Uterus (tissue), 2 donors: Measurements from ENCODE around the gene ZNF587B.
"Not testable (repeated sequence)": the region's sequence is repeated elsewhere in the genome, so short reads cannot be mapped to it uniquely, and the experiment has no call there.

Experiments
- CTCF ChIP-seq, 4 experiments: fragments of 200-600 bp in 2 of 4; fragments of 450-650 bp in 2 of 4; sonication (generic) in 2 of 4; IDR thresholded peaks; one replicate each; pipeline ENCODE4 v1.5.1; 2016 to 2019; ENCODE audit warnings: antibody characterized with exemption in 4 of 4, mild to moderate bottlenecking in 2 of 4, moderate library complexity in 1 of 4
- POLR2A ChIP-seq, 2 donors: fragments of 450-650 bp; IDR thresholded peaks; one replicate each; pipeline ENCODE4 v1.6.1; 2016; ENCODE audit warnings: antibody characterized with exemption in 2 of 2, mild to moderate bottlenecking in 1 of 2, moderate library complexity in 1 of 2

GRCh38 chr19:57810410-57811295, 19.4 kb upstream of the ZNF587B start:
- TF ChIP-seq CTCF, POLR2A (IDR thresholded peaks at IDR 0.05): not testable (repeated sequence)
